GM12875 (cell line): ENCODE measurements around the gene BAZ1B.
"Not testable (repeated sequence)": the region's sequence is repeated elsewhere in the genome, so short reads cannot be mapped to it uniquely, and the experiment has no call there.

ENCODE experiments used
- H3K4me3 ChIP-seq: one replicate; pipeline ENCODE4 v1.5.1; 2011; ENCODE audit warnings: low read depth, low read length, control low read depth
- TF ChIP-seq, protein P1 (sequence below): IDR thresholded peaks from 2 replicates; pipeline ENCODE4 v1.5.1; 2011; ENCODE audit warnings: low read depth, mild to moderate bottlenecking, control low read depth, inconsistent platforms, low read length, moderate library complexity, borderline replicate concordance; ENCODE audit not compliant: insufficient read depth

The BAZ1B gene

GRCh38 chr7:73483171-73483570, 38.9 kb downstream of the BAZ1B start:
- no peak overlapping the region for H3K4me3 ChIP-seq

DNA sequence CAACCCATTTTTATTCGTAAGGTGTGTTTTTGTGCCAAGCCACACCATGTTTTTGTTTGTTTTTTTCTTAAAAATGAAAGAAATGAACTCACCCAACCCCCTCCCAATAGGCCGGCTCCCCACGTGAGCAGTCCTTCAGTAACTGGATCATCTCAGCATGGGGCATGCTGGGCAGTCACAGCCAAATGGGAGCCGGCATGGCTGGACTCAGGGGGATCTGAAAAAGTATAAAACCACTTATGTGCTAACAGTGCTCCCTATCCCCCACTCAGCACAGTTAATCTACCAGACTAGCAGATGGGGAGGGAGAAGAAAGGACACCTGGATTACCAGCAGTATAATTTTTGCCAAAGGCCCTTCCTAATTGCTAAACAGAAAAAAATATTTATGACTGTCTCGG, 39.3 kb downstream of the BAZ1B start:
- H3K4me3 ChIP-seq = no peak overlapping the region

More at GRCh38 chr7:73483171-73483570, 38.9 kb downstream of the BAZ1B start:
- TF ChIP-seq, protein P1, sequence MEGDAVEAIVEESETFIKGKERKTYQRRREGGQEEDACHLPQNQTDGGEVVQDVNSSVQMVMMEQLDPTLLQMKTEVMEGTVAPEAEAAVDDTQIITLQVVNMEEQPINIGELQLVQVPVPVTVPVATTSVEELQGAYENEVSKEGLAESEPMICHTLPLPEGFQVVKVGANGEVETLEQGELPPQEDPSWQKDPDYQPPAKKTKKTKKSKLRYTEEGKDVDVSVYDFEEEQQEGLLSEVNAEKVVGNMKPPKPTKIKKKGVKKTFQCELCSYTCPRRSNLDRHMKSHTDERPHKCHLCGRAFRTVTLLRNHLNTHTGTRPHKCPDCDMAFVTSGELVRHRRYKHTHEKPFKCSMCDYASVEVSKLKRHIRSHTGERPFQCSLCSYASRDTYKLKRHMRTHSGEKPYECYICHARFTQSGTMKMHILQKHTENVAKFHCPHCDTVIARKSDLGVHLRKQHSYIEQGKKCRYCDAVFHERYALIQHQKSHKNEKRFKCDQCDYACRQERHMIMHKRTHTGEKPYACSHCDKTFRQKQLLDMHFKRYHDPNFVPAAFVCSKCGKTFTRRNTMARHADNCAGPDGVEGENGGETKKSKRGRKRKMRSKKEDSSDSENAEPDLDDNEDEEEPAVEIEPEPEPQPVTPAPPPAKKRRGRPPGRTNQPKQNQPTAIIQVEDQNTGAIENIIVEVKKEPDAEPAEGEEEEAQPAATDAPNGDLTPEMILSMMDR = no peak

GRCh38 chr7:73481521-73481920, 40.6 kb downstream of the BAZ1B start:
- H3K4me3 ChIP-seq = not testable (repeated sequence)

More for the DNA sequence above, 39.3 kb downstream of the BAZ1B start:
- TF ChIP-seq, protein P1 = no peak

DNA sequence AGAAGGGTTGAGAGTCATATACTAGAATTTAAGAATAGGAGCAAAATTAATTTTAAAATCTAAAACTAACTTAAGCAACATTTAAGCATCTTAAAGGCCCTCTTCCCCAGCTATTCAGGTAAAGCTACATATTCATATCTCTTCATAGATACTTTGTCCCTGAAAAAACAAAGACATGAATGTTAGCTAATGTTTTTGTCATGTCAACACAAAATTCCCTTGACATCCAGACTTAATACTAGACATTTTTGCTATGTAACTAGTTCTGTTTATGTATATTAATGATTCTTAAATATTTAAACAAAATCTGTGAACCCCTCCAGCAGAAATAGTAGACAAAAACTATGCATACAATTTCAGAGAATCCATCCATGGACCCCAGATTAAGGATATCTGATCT, 43.5 kb downstream of the BAZ1B start:
- TF ChIP-seq, protein P1 = no peak
- no peak overlapping the region for H3K4me3 ChIP-seq

DNA sequence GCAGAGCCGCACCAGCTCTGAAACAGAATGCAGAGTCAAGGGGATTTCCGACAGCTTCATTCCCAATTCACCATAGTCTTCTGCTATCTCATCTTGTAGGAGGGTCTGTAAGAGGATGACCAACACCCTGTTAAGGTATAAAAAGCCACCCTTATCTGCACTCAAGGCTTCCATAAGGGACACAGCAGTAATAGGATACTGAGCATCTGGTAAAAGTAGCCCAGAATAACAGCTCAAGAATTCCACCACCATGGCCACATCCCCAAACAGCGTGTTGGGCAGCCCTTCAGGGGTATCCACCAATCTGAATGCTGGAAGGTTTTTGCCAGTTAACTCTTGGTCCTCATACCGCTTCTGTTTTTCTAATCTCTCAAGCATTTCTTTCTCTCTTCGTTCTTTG, 44.7 kb downstream of the BAZ1B start:
- TF ChIP-seq, protein P1 = no peak
- H3K4me3 ChIP-seq = no peak overlapping the region

GRCh38 chr7:73470208-73470607, 51.9 kb downstream of the BAZ1B start:
- H3K4me3 ChIP-seq = no peak overlapping the region
- TF ChIP-seq, protein P1 = no peak

GRCh38 chr7:73467046-73467445, 55.0 kb downstream of the BAZ1B start:
- not testable (repeated sequence) for H3K4me3 ChIP-seq

DNA sequence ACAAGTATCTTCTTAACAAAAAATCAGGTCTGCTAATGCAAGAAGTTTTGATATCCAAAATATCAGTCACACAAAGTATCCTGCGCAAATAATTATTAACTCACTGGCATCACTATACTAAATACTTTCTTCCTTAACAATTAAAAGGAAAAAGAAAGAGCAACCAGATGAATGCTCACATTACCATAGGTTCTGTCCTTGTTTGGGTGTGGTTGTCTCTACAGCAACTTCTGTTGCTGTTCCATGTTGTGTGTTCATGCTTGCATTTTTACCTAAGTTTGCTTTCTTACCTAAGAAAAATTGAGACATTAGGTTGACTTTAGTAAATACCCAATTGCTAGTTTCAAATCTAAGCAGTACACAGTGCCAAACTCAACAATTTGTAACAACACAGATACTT, 56.0 kb downstream of the BAZ1B start:
- no peak overlapping the region for H3K4me3 ChIP-seq
- TF ChIP-seq, protein P1 = no peak
